Parathyroid adenoma (tissue), 2 donors: ENCODE measurements around the gene SLC7A6OS.

Experiments used
- H2AFZ ChIP-seq: fragments of 300-600 bp; sonication (generic); one replicate; pipeline ENCODE4 v1.7.0; 2017; ENCODE audit warnings: antibody characterized with exemption, mild to moderate bottlenecking
- H3K27ac ChIP-seq: fragments of 300-600 bp; sonication (generic); one replicate; pipeline ENCODE4 v1.7.0; 2017
- H3K27me3 ChIP-seq: fragments of 300-600 bp; sonication (generic); one replicate; pipeline ENCODE4 v1.7.0; 2017; ENCODE audit warnings: low read length; ENCODE audit not compliant: control insufficient read depth, insufficient read depth
- H3K36me3 ChIP-seq: fragments of 300-600 bp; sonication (generic); one replicate; pipeline ENCODE4 v1.7.0; 2017; ENCODE audit warnings: low read length; ENCODE audit not compliant: control insufficient read depth, insufficient read depth
- H3K4me1 ChIP-seq: fragments of 300-600 bp; sonication (generic); one replicate; pipeline ENCODE4 v1.7.0; 2017; ENCODE audit warnings: control low read depth
- H3K4me2 ChIP-seq: fragments of 300-600 bp; sonication (generic); one replicate; pipeline ENCODE4 v1.7.0; 2017; ENCODE audit warnings: low read length
- H3K4me3 ChIP-seq: fragments of 300-600 bp; sonication (generic); one replicate; pipeline ENCODE4 v1.7.0; 2017; ENCODE audit warnings: low read depth, low read length
- H3K79me2 ChIP-seq: fragments of 300-600 bp; sonication (generic); one replicate; pipeline ENCODE4 v1.7.0; 2017; ENCODE audit warnings: control low read depth
- H3K9ac ChIP-seq: fragments of 300-600 bp; sonication (generic); one replicate; pipeline ENCODE4 v1.7.0; 2017; ENCODE audit warnings: mild to moderate bottlenecking
- H3K9me3 ChIP-seq: fragments of 300-600 bp; sonication (generic); one replicate; pipeline ENCODE4 v1.7.0; 2017; ENCODE audit warnings: low read length; ENCODE audit not compliant: control insufficient read depth
- CTCF ChIP-seq: fragments of 300-600 bp; sonication (generic); IDR thresholded peaks from one replicate; pipeline ENCODE4 v1.7.0; 2017; ENCODE audit warnings: antibody characterized with exemption, mild to moderate bottlenecking
- donor health status: primary hyperparathyroidism.

SLC7A6OS gene

GRCh38 chr16:68298312-68298711, 12.4 kb downstream of the SLC7A6OS start:
- no peak overlapping the region for H3K4me2 ChIP-seq
- no peaks in the 10 kb centered on the region for H3K9me3 ChIP-seq
- H3K4me1 ChIP-seq, result peaks cover 3% of the 10 kb centered on the region
- no peaks in the 10 kb centered on the region for H3K79me2 ChIP-seq
- H3K4me3 ChIP-seq, result no peak overlapping the region
- no peak overlapping the region for H3K27ac ChIP-seq
- no peak overlapping the region for H2AFZ ChIP-seq
- H3K27me3 ChIP-seq, result no peaks in the 10 kb centered on the region
- no peak overlapping the region for H3K9ac ChIP-seq
- no peak for TF ChIP-seq CTCF
- H3K36me3 ChIP-seq, result no peaks in the 10 kb centered on the region

- Histone ChIP-seq H2AFZ (no peak overlapping the region), H3K9me3 (no peaks in the 10 kb centered on the region), H3K4me2 (no peak overlapping the region), H3K4me1 (peaks cover 3% of the 10 kb centered on the region), H3K36me3 (no peaks in the 10 kb centered on the region), H3K79me2 (no peaks in the 10 kb centered on the region), H3K27me3 (no peaks in the 10 kb centered on the region), H3K4me3 (no peak overlapping the region), H3K9ac (no peak overlapping the region), H3K27ac (no peak overlapping the region)
- TF ChIP-seq CTCF, result no peak
Observed at GRCh38 chr16:68297908-68298307, 12.8 kb downstream of the SLC7A6OS start.

- no peak overlapping the region for H3K4me2 ChIP-seq
- H3K27me3 ChIP-seq, result no peaks in the 10 kb centered on the region
- H2AFZ ChIP-seq, result no peak overlapping the region
- H3K4me3 ChIP-seq, result no peak overlapping the region
- H3K4me1 ChIP-seq, result peaks cover 8% of the 10 kb centered on the region
- TF ChIP-seq CTCF, result no peak
- H3K36me3 ChIP-seq, result no peaks in the 10 kb centered on the region
- H3K79me2 ChIP-seq, result no peaks in the 10 kb centered on the region
- no peak overlapping the region for H3K27ac ChIP-seq
- H3K9me3 ChIP-seq, result no peaks in the 10 kb centered on the region
- no peak overlapping the region for H3K9ac ChIP-seq
Observed at GRCh38 chr16:68296693-68297092, 14.1 kb downstream of the SLC7A6OS start.

GRCh38 chr16:68296291-68296690, 14.5 kb downstream of the SLC7A6OS start:
- Histone ChIP-seq H3K36me3 (no peaks in the 10 kb centered on the region), H3K4me2 (no peak overlapping the region), H3K27ac (no peak overlapping the region), H3K79me2 (no peaks in the 10 kb centered on the region), H2AFZ (no peak overlapping the region), H3K4me3 (no peak overlapping the region), H3K9me3 (no peaks in the 10 kb centered on the region), H3K27me3 (no peaks in the 10 kb centered on the region), H3K9ac (no peak overlapping the region), H3K4me1 (peaks cover 8% of the 10 kb centered on the region)
- no peak for TF ChIP-seq CTCF

- no peak for TF ChIP-seq CTCF
- Histone ChIP-seq H3K27ac (no peak overlapping the region), H3K4me1 (peaks cover 8% of the 10 kb centered on the region)
Observed at GRCh38 chr16:68292425-68292824, 18.3 kb downstream of the SLC7A6OS start.

More at GRCh38 chr16:68292425-68292824, 18.3 kb downstream of the SLC7A6OS start:
- Histone ChIP-seq H3K27me3 (no peaks in the 10 kb centered on the region), H3K4me2 (no peak overlapping the region), H3K9ac (no peak overlapping the region), H3K4me3 (no peak overlapping the region), H3K9me3 (no peaks in the 10 kb centered on the region), H2AFZ (no peak overlapping the region), H3K79me2 (no peaks in the 10 kb centered on the region), H3K36me3 (no peaks in the 10 kb centered on the region)
